Measurements from ENCODE around the gene WBP2. TPM values are rescaled to one million over a fixed set of nuclear protein-coding genes. Genes with fewer than 3 reads are reported as not detected.

The WBP2 gene
- polyA plus RNA-seq, 1 donor (not counting 4 experiments of a cell fraction or from before 2014, with no cell fraction given), result 23.3 TPM

- TF ChIP-seq CTCF (optimal IDR thresholded peaks at IDR 0.05 in 1 of 3, IDR thresholded peaks at IDR 0.05 in 1 of 3, conservative IDR thresholded peaks at IDR 0.05 in 1 of 3; ENCODE audit: extremely low read depth in 1 of 3, insufficient read depth in 2 of 3, low read length in 3 of 3) (no peak), EZH2 (IDR thresholded peaks at IDR 0.05; ENCODE audit: low read length) (no peak)
- peaks cover 2 to 3% of the 10 kb centered on the region in 2 experiments for H3K36me3 ChIP-seq (ENCODE audit: control insufficient read depth in 2 of 2, extremely low read depth in 1 of 2, insufficient read depth in 2 of 2, low read length in 2 of 2)
- DNase-seq (ENCODE audit: low read depth, low spot score) (no peak), FAIRE-seq (no peak)
- H2AFZ ChIP-seq (ENCODE audit: control insufficient read depth, low read length), result no peak overlapping the region
- dilution Hi-C loops (cut with MboI; ENCODE audit: extremely low pct_ligation_motif_present, low sequenced_read_pairs), result no loop called here
- H3K9me1 ChIP-seq (ENCODE audit: control insufficient read depth, extremely low read depth, insufficient read depth, low read length), result peaks cover 3% of the 10 kb centered on the region
- peak overlapping the region; percentile 61 for H3K27ac ChIP-seq (ENCODE audit: control insufficient read depth, insufficient read depth, low read length)
- H3K4me1 ChIP-seq (ENCODE audit: control insufficient read depth, extremely low read depth, insufficient read depth, low read length), result peaks cover 25% of the 10 kb centered on the region
- peak overlapping the region; percentile 51 for H3K4me2 ChIP-seq (ENCODE audit: control insufficient read depth, extremely low read depth, insufficient read depth, low read depth, low read length)
- no peak overlapping the region for H3K4me3 ChIP-seq (ENCODE audit: control insufficient read depth in 2 of 3, extremely low read depth in 1 of 3, insufficient read depth in 2 of 3, low read depth in 1 of 3, low read length in 3 of 3)
- peak overlapping the region; percentile 67 for H3K9ac ChIP-seq (ENCODE audit: control insufficient read depth, extremely low read depth, insufficient read depth, low read length)
- no peaks in the 10 kb centered on the region for H3K27me3 ChIP-seq (ENCODE audit: control insufficient read depth, extremely low read depth, insufficient read depth, low read length)
- no peaks in the 10 kb centered on the region for H3K9me3 ChIP-seq (ENCODE audit: control insufficient read depth, low read depth, low read length)
- no peaks in the 10 kb centered on the region for H3K79me2 ChIP-seq (ENCODE audit: control insufficient read depth, insufficient read depth, low read length)
- no peaks in the 10 kb centered on the region for H4K20me1 ChIP-seq (ENCODE audit: control insufficient read depth, extremely low read depth, insufficient read depth, low read length)
These were observed 45.5 kb downstream of the WBP2 start for GRCh38 chr17:75809631-75810111.

- Histone ChIP-seq H3K27ac (ENCODE audit: control insufficient read depth, insufficient read depth, low read length) (peak overlapping the region; percentile 61), H3K36me3 (ENCODE audit: control insufficient read depth in 2 of 2, extremely low read depth in 1 of 2, insufficient read depth in 2 of 2, low read length in 2 of 2) (peaks cover 2 to 3% of the 10 kb centered on the region in 2 experiments), H3K79me2 (ENCODE audit: control insufficient read depth, insufficient read depth, low read length) (no peaks in the 10 kb centered on the region), H3K27me3 (ENCODE audit: control insufficient read depth, extremely low read depth, insufficient read depth, low read length) (no peaks in the 10 kb centered on the region), H3K4me3 (ENCODE audit: control insufficient read depth in 2 of 3, extremely low read depth in 1 of 3, insufficient read depth in 2 of 3, low read depth in 1 of 3, low read length in 3 of 3) (no peak overlapping the region), H3K9me3 (ENCODE audit: control insufficient read depth, low read depth, low read length) (no peaks in the 10 kb centered on the region), H2AFZ (ENCODE audit: control insufficient read depth, low read length) (peak overlapping the region; percentile 27), H3K4me1 (ENCODE audit: control insufficient read depth, extremely low read depth, insufficient read depth, low read length) (peaks cover 21% of the 10 kb centered on the region), H4K20me1 (ENCODE audit: control insufficient read depth, extremely low read depth, insufficient read depth, low read length) (no peaks in the 10 kb centered on the region), H3K9ac (ENCODE audit: control insufficient read depth, extremely low read depth, insufficient read depth, low read length) (peak overlapping the region; percentile 67), H3K9me1 (ENCODE audit: control insufficient read depth, extremely low read depth, insufficient read depth, low read length) (peaks cover 3% of the 10 kb centered on the region), H3K4me2 (ENCODE audit: control insufficient read depth, extremely low read depth, insufficient read depth, low read depth, low read length) (peak overlapping the region; percentile 51)
- FAIRE-seq (peak; percentile 70), DNase-seq (ENCODE audit: low read depth, low spot score) (no peak)
- dilution Hi-C loops (cut with MboI; ENCODE audit: extremely low pct_ligation_motif_present, low sequenced_read_pairs), result no loop called here
- no peak for TF ChIP-seq CTCF (optimal IDR thresholded peaks at IDR 0.05 in 1 of 3, IDR thresholded peaks at IDR 0.05 in 1 of 3, conservative IDR thresholded peaks at IDR 0.05 in 1 of 3; ENCODE audit: extremely low read depth in 1 of 3, insufficient read depth in 2 of 3, low read length in 3 of 3)
These were observed 46.1 kb downstream of the WBP2 start for GRCh38 chr17:75808905-75809621.

All from keratinocyte (primary cell).